ENCODE data around the gene CDK5RAP2.

CDK5RAP2 gene

DNA sequence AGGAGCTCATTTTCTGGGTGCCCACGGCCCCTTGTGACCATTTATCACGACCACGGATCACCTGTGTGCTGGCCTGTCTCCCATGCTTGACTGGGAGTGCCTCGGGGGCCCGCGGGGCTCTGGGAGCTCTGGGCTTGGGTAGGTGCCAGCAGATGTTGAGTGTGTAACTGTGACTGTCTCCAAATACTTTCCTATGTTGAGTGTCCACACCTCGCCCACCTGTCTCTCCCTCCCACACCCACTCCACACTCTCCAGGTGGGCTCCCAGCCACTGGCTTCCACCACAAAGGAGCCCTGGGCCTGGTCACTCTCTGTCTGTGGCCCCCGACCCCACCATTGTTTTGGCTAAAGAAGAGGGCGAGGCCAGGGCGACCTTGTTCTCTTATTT, 196.4 kb downstream of the CDK5RAP2 start:
- no peak for DNase-seq (ENCODE audit: low spot score)

DNA sequence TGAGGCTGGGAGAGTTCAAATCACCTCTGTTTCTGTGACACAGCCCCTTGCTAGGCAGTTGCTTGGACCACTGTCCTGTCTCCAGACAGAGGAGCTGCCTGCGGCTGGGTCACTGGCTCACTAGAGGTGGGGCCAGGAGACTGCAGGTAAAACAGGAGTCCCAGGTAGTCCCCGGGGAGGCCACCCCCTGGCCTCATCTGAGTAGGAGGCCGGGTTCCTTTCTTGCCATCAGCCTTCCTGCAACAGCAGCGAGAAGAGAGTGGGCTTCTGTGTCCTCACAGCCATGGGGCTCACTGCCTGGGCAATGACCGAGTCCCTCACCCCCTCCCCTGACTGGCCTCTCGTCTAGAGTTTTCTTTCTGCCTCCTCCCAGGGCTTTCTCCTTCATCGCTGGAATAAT, 197.5 kb downstream of the CDK5RAP2 start:
- DNase-seq (ENCODE audit: low spot score) = no peak

DNA sequence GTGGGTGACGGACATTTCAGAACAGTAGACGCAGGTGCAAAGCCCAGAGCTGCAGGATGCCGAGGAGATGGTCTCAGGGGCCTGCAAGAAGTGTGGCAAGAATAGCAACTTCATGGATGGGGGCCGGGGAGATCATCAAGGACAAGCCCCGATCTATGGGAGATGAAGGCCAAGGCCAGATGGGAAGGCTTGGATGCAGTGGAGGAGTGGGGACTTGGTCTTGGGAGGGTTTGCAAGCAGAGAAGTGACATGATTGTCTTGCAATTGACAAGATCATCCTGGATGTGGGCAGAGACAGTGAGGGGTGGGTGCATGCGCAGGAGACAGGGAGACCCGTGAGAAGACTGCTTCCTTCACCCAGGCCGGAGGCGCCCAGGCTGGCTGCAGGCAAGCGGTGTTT, 198.1 kb downstream of the CDK5RAP2 start:
- no peak for DNase-seq (ENCODE audit: low spot score)

DNA sequence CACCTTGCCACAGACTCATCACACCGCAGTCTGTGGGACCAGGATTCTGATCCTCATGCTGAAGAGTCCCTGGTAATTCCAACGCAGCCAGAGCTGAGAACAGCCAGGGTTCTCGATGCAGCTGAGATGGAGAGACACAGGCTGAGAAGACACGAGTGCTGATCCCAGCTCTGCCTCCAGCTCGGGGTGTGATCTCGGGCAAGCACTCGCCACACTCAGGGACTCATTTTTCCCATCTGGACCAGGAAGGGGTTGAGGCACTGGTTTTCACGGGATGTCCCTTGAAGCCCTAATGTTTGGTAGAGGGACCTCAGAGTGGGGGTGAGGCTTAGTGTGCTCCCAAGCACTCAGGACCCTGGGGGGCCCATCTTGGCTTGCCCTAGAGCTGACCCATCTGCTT, 200.4 kb downstream of the CDK5RAP2 start:
- DNase-seq (ENCODE audit: low spot score) = no peak

DNA sequence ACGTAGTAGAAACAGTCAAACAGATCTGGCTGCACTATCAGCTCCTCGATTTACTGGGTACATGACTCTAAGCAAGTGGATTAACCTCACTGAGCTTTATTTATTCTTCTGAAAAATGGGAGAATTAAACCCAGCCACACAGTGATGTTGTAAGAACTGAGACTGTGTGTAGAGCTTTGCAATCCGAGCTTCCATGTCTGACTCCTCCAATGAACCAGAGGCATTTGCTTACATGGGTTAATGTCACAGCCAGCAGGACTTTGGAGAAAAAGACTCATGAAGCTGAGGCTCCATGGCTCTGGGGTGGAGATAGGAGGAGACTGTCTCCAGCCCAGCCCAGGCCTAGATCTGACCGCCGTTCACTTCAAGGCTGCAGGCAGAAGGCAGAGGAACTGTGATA, 201.3 kb downstream of the CDK5RAP2 start:
- no peak for DNase-seq (ENCODE audit: low spot score)

DNA sequence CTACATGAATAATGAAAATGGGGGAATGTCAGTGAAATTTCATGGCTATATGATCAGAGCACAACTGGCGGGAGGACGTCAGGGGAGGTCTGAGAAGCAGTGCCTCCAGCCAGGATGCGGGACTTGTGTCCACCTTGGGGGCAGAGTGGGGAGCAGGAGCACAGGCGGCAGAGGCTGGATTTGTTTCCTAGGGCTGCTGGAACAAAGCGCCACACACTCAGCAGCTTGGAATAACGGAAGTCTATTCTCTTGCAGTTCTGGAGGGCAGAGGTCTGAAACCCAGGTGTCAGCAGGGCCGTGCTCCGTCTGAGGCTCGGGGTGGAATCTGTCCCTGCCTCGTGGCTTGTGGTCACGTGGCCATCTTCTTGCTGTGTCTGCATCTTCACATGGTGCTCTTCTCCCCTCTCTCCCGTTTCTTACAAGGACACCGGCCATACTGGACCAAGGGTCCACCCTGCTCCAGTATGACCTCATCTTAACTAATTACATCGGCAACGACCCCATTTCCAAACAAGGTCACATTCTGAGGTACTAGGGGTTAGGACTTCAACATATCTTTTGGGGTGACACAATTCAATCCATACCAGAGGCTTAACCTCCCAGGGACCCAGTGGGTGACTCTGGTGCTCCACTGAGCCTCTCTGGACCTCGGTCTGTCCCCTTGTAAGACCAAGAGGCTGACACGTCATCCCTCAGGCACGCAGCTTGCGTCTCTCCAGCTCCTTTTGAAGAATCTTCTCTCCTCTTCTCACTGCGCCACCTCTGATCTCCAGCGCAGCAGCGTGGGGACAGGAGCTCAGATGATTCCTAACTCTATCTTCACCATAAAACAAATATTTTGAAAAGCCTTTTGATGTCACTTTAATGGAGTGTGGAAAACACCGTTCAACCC, 202.5 kb downstream of the CDK5RAP2 start:
- DNase-seq (ENCODE audit: low spot score) = no peak

DNA sequence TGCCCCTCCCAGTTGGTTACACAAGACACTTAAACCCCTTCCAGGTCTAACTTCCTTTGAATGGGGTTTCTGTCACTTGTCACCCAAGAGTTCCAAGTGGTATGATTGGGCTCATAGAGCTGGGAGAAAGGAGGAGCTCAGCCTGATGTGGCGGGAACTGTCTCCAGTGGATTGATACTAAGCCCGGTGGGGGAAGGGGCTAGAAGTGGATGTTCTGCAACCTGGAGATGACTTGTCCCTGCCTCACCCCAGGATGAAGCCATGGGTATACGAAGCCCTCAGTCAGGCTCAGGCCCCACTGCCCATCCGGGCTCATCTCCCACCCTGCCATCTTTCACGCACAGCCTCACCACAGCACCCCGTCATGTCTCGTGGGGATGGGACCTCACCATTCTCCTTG, 203.9 kb downstream of the CDK5RAP2 start:
- no peak for DNase-seq (ENCODE audit: low spot score)

DNA sequence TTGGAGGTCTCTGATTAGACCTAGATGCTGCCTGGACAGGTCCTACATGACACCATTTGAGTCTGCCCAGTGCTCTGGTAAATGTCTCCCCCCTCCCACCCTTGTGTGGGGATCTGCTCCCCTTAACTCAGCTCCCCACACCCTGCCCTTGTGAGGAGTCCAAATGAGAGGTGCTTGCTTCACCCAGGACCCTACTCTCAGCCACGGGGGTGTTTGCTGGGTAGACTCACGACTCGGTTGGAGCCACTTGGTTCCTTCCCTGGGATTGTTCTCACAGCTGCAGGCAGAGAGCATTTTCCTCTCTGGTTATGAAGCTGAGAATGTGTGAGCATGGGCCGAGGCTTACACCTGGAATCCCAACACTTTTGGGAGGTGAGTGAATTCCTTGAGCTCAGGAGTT, 204.7 kb downstream of the CDK5RAP2 start:
- no peak for DNase-seq (ENCODE audit: low spot score)

DNA sequence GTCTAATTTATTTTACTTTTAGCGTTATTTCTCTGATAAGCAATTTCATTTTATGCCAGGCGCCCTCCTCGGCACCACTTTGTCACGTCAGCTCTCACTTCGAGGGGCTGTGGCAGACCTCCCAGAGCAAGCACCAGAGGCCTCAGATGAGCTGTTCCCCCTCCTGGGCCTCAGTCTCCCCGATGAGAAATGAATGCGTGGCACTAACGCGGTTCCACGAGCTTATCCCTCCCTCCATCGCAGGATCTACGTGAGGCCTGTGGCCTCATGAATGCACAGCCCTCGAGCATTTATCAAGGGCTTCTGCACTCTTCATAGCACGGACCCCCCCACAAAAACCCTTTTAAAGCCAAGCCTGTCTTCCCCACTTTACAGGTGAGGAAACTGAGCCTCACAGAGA, 205.2 kb downstream of the CDK5RAP2 start:
- DNase-seq (ENCODE audit: low spot score) = no peak

DNA sequence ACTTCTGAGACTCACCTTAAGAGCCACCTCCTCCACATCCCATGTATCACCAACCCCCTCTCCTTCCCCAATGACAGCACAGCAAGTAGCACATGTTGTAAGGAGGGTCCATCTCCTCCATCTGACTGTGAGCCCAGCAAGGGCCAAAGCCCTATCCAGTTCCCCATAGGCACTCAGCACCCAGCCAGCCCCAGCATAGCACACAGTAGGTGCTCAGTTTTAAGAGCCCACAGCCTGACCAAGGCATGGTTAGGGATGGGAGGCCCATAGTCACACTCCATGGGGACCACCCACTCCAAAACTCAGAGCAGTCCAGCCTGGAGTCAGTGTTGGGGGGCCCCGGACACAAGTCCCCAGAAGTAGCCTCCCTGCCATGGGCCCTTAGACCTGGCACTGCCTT, 205.7 kb downstream of the CDK5RAP2 start:
- no peak for DNase-seq (ENCODE audit: low spot score)

DNA sequence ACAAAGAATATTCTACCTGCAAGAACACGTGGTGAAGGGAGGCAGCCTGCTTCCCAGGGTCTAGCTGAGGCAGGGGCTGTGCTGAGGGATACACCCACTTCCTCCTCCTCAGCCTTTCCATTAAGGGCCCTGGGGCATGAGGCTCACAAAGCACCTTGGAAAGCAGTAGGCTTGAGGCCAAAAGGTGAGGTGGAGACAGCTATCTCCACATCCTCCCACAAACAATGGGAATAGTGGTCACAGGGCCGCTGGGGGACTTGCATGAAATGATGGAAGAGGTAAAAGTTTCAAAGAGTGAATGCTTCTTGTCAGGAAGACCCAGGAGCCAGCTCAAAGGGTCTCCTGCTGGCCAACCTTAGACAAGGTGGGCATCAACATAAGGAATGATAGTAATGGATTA, 207.9 kb downstream of the CDK5RAP2 start:
- DNase-seq (ENCODE audit: low spot score) = no peak

DNA sequence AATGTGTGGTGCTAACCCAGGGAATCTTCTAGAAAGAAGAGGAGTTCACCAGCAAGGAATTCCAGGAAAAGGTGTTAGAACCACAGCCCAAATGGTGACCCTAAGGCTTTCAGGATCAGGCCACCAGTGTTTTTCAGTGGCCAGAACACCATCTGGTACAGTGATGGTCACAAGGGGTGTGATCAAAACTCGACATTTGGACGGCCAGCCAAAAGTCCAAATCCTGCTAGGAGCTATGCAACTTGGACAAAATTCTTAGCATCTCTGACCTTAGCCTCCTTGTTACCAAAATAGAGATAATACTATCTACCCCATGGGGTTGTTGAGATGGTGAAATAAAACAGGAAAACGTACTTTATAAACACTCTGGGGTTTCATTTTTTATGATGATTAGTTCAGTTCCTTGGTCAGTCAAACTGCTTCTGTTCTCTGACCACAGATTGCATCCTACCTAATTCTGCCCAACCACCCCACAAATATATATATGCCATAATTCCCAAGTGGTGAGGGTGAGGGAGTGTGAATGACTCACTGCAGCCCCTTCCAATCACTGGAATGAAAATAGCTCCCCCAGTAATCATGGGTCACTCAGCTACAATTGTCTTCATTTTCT, 210.3 kb downstream of the CDK5RAP2 start:
- no peak for DNase-seq (ENCODE audit: low spot score)

DNA sequence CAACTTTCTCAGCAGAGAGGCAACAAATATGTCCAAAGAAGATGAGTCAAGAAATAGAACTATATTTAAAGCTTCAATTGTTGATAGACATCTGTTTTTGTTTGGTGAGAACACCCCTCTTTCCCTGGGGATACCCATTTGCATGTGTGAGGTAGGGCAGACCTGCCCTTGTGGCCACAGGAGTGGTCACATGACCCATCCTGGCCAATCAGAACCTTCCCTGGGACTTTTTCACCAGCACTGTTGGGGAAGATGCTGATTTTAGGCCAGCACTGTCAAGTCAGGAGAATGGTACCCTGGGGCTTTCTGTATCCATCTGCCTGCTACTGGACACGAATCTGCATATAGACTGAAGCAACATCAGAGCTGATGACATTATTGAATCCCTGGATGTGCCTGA, 211.2 kb downstream of the CDK5RAP2 start:
- DNase-seq (ENCODE audit: low spot score) = no peak

DNA sequence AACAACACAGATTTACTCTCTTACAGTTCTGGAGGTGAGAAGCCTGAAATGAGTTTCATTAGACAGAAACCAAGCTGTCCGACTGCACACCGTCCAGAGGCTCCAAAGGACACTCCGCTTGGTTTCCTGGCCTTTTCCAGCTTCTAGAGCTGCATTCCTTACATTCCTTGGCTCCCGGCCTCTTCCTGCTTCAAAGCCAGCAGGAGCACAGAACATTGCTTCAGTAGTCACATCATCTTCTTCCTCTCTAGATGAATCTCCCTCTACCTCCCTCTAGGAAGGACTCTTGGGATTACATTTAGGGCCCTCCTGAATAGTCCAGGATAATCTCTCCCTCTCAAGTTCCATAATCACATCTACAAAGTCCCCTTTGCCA, 213.3 kb downstream of the CDK5RAP2 start:
- no peak for DNase-seq (ENCODE audit: low spot score)

DNA sequence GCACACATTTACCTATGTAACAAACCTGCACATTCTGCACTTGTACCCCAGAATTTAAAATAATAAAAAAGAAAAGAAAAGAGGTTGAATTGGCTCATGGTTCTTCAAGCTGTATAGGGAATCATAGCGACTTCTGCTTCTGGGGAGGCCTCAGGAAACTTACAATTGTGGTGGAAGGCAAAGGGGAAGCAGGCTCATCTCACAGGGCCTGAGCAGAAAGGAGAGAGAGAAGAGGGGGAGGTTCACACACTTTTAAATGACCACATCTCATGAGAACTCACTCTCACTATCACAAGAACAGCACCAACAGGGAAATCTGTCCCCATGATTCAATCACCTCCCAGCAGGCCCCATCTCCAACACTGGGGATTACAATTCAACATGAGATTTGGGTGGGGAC, 214.6 kb downstream of the CDK5RAP2 start:
- no peak for DNase-seq (ENCODE audit: low spot score)

DNA sequence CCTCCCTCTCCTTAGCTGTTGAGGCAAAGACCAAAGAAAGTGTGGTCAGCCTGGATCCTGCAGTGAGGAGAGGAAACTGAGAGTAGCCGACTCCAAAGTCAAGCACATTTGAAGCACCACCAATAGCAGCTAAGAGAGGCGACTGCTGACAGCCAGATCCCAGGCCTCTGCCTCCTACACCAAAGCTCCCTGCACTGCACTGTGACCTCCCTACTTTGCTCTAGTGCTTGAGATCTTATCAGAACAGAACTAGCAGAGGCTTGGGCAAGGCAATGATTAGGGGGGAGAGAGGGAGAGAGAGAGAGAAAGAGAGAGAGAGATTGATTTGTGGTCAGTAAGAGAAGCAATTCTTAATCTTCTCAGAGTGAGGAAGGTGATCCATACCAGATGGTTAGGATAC, 216.3 kb downstream of the CDK5RAP2 start:
- DNase-seq (ENCODE audit: low spot score) = no peak

DNA sequence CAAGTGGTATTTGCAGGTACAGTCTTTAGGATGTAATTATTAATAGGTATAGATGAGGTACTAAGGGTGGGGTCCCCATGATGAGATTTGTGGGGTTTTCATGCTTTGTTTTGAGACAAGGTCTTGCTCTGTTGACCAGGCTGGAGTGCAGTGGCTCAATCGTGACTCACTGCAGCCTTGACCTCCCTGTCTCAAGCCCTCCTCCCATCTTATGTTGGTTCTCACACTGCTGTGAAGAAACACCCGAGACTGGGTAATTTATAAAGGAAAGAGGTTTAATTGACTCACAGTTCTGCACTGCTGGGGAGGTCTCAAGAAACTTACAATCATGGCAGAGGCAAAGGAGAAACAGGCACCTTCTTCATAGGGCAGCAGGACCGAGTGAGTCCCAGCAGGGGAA, 217.5 kb downstream of the CDK5RAP2 start:
- DNase-seq (ENCODE audit: low spot score) = no peak

DNA sequence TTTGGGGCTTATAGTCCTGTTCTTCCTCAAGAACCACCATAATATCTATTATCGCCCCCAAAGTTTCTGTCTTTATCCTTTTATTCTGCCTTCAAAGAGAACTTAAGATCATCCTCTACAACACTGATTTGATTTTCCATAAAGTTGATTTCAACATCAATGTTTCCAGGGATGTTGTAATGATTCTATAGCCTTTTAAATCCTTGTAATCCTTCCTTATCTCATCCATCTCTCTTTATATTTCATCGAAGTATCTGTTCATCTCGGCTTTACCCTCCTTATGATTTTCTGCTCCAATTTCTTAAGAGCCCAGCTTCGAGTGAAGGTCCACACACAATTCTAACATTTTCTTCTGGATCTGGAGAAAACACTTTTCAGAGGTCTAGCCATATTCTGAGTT, 218.4 kb downstream of the CDK5RAP2 start:
- DNase-seq (ENCODE audit: low spot score) = no peak

DNA sequence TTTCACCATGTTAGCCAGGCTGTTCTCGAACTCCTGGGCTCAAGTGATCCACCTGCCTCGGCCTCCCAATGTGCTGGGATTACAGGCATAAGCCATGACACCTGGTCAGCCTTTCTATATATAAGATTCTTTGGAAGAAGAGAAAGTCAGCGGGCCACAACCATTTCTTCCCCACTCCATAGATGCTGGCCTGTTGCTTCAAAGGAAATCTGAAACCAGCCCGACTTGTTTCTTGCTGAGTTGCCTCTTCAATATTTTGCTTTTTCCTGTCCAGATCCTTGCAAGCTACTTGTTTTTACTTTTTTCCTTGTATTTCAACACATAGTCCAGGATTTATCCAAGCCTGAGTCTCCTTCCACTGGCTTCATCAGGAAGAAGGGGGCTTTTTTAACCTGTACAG, 219.5 kb downstream of the CDK5RAP2 start:
- DNase-seq (ENCODE audit: low spot score) = no peak

DNA sequence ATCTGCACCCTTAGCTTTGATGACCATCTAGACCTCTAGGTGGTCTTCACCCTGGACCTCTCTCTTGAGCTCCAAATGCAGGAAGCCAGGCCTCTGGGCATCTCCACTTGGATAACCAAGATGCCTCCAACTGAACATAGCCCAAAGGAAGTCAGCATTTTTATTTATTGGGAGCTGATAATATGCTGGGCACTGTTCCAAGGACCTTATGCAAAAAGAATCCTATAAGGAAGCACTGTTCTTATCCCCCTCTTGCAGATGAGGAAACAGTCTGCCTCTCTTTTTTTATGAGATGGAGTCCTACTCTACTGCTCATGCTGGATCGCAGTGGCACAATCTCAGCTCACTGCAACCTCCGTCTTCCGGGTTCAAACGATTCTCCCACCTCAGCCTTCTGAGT, 219.9 kb downstream of the CDK5RAP2 start:
- DNase-seq (ENCODE audit: low spot score) = no peak

DNA sequence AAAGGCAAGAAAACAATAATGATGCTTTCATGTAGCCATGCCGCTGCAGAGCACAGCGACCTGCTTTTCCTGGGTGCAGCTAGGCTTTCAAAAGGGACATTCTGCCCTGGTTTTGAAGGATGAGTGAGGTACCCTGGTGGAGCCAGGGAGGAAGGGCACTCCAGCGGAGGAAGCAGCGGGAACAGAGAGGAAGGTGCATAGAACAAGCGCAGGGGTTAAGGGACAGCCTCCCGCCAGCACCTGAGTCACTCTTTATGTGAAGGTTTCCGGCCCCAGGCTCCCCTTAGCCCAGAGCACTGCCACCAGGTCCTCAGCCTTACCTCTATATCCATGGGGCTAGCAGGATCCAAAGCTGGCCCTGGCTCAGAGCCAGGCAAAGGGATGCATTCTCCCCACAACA, 221.1 kb downstream of the CDK5RAP2 start:
- DNase-seq (ENCODE audit: low spot score) = no peak

DNA sequence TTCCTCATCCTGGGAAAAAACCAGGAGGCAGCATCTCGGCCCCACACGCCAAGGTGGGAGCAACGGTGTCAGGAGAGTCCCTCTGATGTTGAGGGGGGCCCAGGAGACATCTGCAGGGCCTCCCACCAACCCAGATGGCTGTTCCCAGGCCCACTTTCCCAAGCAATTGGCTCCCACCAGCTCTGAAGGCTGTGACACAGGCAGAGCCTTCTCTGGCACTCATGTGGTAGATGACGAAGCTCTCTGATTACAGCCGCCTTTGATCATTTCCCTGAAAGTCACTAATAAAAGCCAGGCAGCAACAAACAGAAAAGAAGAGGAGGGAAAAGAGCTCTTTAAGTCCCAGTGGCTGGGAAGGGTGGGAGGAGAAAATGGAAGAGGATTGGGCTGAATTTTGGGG, 226.5 kb downstream of the CDK5RAP2 start:
- DNase-seq (ENCODE audit: low spot score) = no peak

DNA sequence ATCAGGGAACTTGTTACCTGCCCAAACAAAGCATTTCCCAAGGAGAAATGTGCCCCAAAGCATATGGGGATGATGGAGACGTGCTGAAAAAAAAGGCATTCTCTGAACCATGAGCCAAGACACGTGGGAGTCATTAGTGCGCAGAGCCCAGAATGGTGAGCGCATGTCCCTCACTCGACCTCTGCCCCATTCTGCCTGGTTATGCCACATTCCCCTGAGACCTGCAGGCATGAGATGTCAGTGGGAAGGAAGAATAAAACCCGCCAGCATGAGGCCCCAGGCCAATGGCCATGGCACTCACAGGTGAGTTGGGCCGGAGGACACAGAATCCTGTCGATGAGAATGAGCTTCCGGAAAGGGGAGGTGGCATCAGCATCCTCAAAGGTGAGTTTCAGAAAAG, 228.9 kb downstream of the CDK5RAP2 start:
- DNase-seq (ENCODE audit: low spot score) = no peak

DNA sequence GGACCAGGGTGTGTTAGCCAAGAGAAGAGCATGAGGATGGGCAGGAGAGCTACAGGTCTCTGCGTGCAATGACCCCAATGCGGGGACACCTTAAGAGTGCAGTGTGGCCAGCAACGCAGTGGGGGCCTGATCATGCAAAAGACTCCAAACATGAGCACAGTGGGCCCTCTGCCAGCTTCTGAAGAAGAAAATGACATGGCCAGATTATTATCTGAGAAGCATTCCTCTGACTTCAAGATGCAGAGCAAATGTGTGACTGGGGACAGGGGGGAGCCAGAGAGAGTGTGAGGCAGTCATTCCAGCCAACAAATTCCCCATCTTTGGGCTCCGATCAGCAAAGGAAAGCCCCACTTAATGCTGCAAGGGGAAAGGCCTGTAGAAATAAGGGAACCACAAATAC, 229.4 kb downstream of the CDK5RAP2 start:
- DNase-seq (ENCODE audit: low spot score) = no peak
